VCaP (cell line): Measurements from ENCODE around the gene SELENOF.

ENCODE experiments used
- H3K27ac ChIP-seq: fragments of 450-650 bp; 2 replicates; pipeline ENCODE4 v1.5.1; 2017
- TF ChIP-seq, protein P1 (sequence below): fragments of 450-650 bp; conservative IDR thresholded peaks from 2 replicates; pipeline ENCODE4 v1.5.1; 2017; ENCODE audit warnings: mild to moderate bottlenecking, moderate library complexity

The SELENOF gene

DNA sequence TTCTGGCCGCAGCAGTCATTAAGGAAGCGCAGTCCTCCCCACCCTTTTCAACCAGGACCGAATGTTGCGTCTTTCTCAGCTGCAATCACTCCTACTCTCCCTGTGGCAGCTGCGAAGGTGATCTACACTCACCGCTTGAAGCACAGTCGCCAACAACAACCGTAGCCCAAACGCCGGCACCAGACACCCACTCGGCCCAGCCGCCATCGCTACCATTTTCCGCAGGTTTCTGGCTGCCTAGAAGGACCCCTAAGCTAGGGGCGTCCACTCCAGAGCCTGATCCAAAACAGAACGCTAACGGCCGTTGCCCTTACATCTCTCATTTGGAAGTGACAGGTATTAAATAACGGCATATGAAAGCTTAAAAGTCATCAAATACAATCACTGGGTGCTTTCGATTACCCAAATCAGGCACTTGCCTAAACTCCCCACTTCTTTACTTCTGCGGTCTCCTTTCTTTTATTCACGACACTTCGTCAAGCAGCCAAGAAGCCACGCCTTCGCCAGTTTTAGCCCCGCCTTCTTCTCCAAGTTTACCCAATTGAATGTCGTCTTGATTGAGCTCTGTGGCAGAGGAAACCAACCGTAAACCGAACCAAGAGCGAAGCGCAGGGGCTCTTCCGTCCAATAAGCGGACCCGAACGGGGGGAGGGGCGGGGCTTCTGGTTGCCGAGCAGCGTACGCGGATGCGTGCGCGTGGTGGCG, at the start of gene SELENOF:
Gene SELENOF, minus strand, starts transcription at position 231 of the 705 bp plus-strand sequence. Its CDS starts 15 bp downstream, at position 216.
- H3K27ac ChIP-seq: peak within 1 kb of the TSS; percentile 92
- TF ChIP-seq, protein P1, sequence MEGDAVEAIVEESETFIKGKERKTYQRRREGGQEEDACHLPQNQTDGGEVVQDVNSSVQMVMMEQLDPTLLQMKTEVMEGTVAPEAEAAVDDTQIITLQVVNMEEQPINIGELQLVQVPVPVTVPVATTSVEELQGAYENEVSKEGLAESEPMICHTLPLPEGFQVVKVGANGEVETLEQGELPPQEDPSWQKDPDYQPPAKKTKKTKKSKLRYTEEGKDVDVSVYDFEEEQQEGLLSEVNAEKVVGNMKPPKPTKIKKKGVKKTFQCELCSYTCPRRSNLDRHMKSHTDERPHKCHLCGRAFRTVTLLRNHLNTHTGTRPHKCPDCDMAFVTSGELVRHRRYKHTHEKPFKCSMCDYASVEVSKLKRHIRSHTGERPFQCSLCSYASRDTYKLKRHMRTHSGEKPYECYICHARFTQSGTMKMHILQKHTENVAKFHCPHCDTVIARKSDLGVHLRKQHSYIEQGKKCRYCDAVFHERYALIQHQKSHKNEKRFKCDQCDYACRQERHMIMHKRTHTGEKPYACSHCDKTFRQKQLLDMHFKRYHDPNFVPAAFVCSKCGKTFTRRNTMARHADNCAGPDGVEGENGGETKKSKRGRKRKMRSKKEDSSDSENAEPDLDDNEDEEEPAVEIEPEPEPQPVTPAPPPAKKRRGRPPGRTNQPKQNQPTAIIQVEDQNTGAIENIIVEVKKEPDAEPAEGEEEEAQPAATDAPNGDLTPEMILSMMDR: no peak

DNA sequence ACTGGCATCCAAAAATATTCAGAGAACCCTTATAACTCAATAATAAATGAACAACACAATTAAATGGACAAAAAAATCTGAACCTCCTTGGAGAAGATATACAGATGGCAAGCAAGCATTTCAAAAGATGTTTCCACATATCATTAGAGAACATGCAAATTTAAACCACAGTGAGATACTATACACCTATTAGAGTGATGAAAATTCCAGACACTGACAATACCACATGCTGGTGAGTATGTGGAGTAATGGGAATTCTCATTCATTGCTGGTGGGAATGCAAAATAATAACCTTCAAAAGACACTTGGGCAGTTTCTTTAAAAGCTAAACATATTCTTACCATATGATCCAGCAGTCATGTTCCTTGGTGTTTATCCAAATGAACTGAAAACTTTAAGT, 46.6 kb upstream of the SELENOF start:
- TF ChIP-seq, protein P1: no peak
- H3K27ac ChIP-seq: no peak overlapping the region

DNA sequence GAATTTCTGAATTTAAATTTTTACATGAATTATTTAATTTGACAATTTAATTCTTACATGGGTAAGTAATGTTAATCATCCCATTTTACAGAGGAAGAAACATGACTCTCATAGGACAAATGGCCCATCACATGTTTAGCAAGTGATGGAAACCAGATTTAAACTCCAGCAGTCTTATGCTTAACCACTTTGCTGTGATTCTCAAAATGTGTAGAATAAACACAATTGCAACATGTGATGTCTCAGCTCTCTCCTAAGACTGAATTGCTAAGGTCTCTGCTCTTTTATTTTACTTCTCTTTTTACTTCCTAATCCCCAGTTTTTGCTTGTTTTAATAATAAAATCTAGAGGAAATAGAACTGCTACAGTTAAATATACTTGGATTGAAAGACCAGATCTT, 43.3 kb upstream of the SELENOF start:
- TF ChIP-seq, protein P1: no peak
- H3K27ac ChIP-seq: no peak overlapping the region

- no peak overlapping the region for H3K27ac ChIP-seq
- TF ChIP-seq, protein P1: no peak
Observed at GRCh38 chr1:86956221-86956620, 42.3 kb upstream of the SELENOF start.

DNA sequence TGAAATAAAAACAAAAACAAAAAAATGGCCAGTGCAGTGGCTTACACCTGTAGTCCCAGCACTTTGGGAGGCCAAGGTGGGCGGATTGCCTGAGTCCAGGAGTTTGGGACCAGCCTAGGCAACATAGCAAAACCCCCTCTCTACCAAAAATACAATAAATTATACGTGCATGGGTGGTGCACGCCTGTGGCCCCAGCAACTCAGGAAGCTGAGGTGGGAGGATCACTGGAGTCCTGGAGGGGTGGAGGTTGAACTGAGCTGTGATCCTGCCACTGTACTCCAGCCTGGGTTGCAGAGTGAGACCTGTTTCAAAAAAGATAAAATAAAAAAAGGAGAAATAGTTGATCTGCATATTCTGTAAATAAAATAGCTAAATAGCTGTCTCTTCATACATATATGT, 41.8 kb upstream of the SELENOF start:
- TF ChIP-seq, protein P1: no peak
- H3K27ac ChIP-seq: no peak overlapping the region

GRCh38 chr1:86953167-86953566, 39.2 kb upstream of the SELENOF start:
- TF ChIP-seq, protein P1: no peak
- no peak overlapping the region for H3K27ac ChIP-seq

GRCh38 chr1:86951430-86951829, 37.5 kb upstream of the SELENOF start:
- no peak overlapping the region for H3K27ac ChIP-seq
- TF ChIP-seq, protein P1: no peak
